HCT116 (cell line): Measurements from ENCODE around the gene RIN3. TPM values are rescaled to one million over a fixed set of nuclear protein-coding genes. Genes with fewer than 3 reads are reported as not detected.

ENCODE experiments used
- ATAC-seq: fragments of 200-7000 bp; cut with Tn5 transposase; 2 replicates; pipeline ENCODE4 v1.9.1; 2020; ENCODE audit warnings: mild to moderate bottlenecking, moderate library complexity
- BruUV-seq: library from RNA; stranded (reverse); fragments of 400-500 nt; replicated peaks from 2 replicates; lab custom pipeline; 2021; lab: Mats Ljungman, UMichigan
- CTCF ChIA-PET: fragments of 300-600 bp; sonication (Branson Sonifier 250); formaldehyde crosslinking; loops from one replicate; lab custom pipeline; 2021; ENCODE audit warnings: antibody characterized with exemption; lab: Charles Lee
- POLR2A ChIA-PET: fragments of 300-600, 350-600 bp; sonication (Branson Sonifier 250); formaldehyde crosslinking; loops from one replicate; lab custom pipeline; 2021; ENCODE audit warnings: antibody characterized with exemption; lab: Charles Lee
- RAD21 ChIA-PET, 2 experiments: fragments of 300-600 bp; sonication (Branson Sonifier 250); formaldehyde crosslinking; loops; one replicate each; lab custom pipeline; 2023; ENCODE audit warnings: low total read pairs in 2 of 2; ENCODE audit not compliant: uncharacterized antibody in 2 of 2, unreplicated experiment in 2 of 2, low non-redundant PET in 1 of 2; lab: Charles Lee
- DNase-seq: peaks from one replicate; pipeline ENCODE4 v3.0.0-alpha.2; 2010; ENCODE audit warnings: low read depth, low spot score
- H2AFZ ChIP-seq: fragments of 200-600 bp; shearing (Covaris generic), sonication (generic); 2 replicates; pipeline ENCODE4 v1.6.1; 2017; ENCODE audit warnings: low read depth, mixed run types, mixed read lengths, antibody characterized with exemption, low read length; ENCODE audit not compliant: poor library complexity, severe bottlenecking
- H3K27ac ChIP-seq: 2 replicates; pipeline ENCODE4 v1.5.1; 2012; ENCODE audit warnings: low read depth, low read length
- H3K27me3 ChIP-seq: fragments of 200-600 bp; sonication (generic); 2 replicates; pipeline ENCODE4 v1.6.1; 2016; ENCODE audit warnings: mixed run types, low read length, mixed read lengths; ENCODE audit not compliant: insufficient read depth
- H3K36me3 ChIP-seq, 2 experiments: fragments of 200-500 bp in 1 of 2; fragments of 200-600 bp in 1 of 2; sonication (Bioruptor generic) in 1 of 2; sonication (generic) in 1 of 2; 2 replicates each; pipeline versions ENCODE4 v1.5.1 to v1.6.1; 2014 to 2016; ENCODE audit warnings: low read length in 2 of 2, inconsistent platforms in 1 of 2, mixed read lengths in 1 of 2, mixed run types in 1 of 2; ENCODE audit not compliant: insufficient read depth in 2 of 2, control insufficient read depth in 1 of 2
- H3K4me1 ChIP-seq, 2 experiments: fragments of 200-600 bp in 1 of 2; sonication (generic) in 1 of 2; 2 replicates each; pipeline versions ENCODE4 v1.5.1 to v1.6.1; 2012 to 2017; ENCODE audit warnings: low read length in 2 of 2, inconsistent platforms in 1 of 2, mild to moderate bottlenecking in 1 of 2, mixed read lengths in 1 of 2, mixed run types in 1 of 2, moderate library complexity in 1 of 2; ENCODE audit not compliant: insufficient read depth in 2 of 2, control insufficient read depth in 1 of 2
- H3K4me2 ChIP-seq: fragments of 200-600 bp; sonication (generic); 2 replicates; pipeline ENCODE4 v1.6.1; 2017; ENCODE audit warnings: mixed run types, low read length, mixed read lengths
- H3K4me3 ChIP-seq, 2 experiments: fragments of 200-600 bp in 1 of 2; sonication (generic) in 1 of 2; replicated peaks in 1 of 2; 2 replicates each; pipeline ENCODE4 v1.5.1; 2011 to 2016; ENCODE audit warnings: low read length in 2 of 2, control low read depth in 1 of 2, low read depth in 1 of 2, mild to moderate bottlenecking in 1 of 2, mixed read lengths in 1 of 2, mixed run types in 1 of 2
- H3K79me2 ChIP-seq: fragments of 200-600 bp; sonication (generic); 2 replicates; pipeline ENCODE4 v1.6.1; 2017; ENCODE audit warnings: mild to moderate bottlenecking, mixed run types, low read length, moderate library complexity, mixed read lengths; ENCODE audit not compliant: insufficient read depth
- H3K9ac ChIP-seq: fragments of 200-600 bp; sonication (generic); 2 replicates; pipeline ENCODE4 v1.6.1; 2016; ENCODE audit warnings: low read length, mixed read lengths
- H3K9me2 ChIP-seq: fragments of 200-600 bp; sonication (generic), shearing (Covaris generic); 2 replicates; pipeline ENCODE4 v1.6.1; 2017; ENCODE audit warnings: mixed run types, mild to moderate bottlenecking, moderate library complexity; ENCODE audit not compliant: insufficient read depth
- H3K9me3 ChIP-seq, 2 experiments: fragments of 200-500 bp in 1 of 2; fragments of 200-600 bp in 1 of 2; sonication (Bioruptor generic) in 1 of 2; sonication (generic) in 1 of 2; 2 replicates each; pipeline ENCODE4 v1.6.1; 2014 to 2017; ENCODE audit warnings: low read length in 2 of 2, mixed read lengths in 2 of 2, inconsistent platforms in 1 of 2, low read depth in 1 of 2, mild to moderate bottlenecking in 1 of 2, mixed run types in 1 of 2, moderate library complexity in 1 of 2; ENCODE audit not compliant: control insufficient read depth in 1 of 2, insufficient read depth in 1 of 2
- H4K20me1 ChIP-seq: fragments of 200-600 bp; sonication (generic), shearing (Covaris generic); 2 replicates; pipeline ENCODE4 v1.6.1; 2017; ENCODE audit warnings: mixed run types, mild to moderate bottlenecking, moderate library complexity; ENCODE audit not compliant: insufficient read depth
- JUND ChIP-seq: IDR thresholded peaks from 2 replicates; pipeline ENCODE4 v1.6.1; 2012
- POLR2AphosphoS5 ChIP-seq: IDR thresholded peaks from 2 replicates; pipeline ENCODE4 v1.6.1; 2011; ENCODE audit warnings: mild to moderate bottlenecking, low read depth, low read length, moderate library complexity
- RAD21 ChIP-seq: IDR thresholded peaks from 2 replicates; pipeline ENCODE4 v1.6.1; 2012; ENCODE audit warnings: low read depth, mild to moderate bottlenecking
- YY1 ChIP-seq: IDR thresholded peaks from 2 replicates; pipeline ENCODE4 v1.6.1; 2011; ENCODE audit warnings: low read length, low read depth, moderate library complexity, mild to moderate bottlenecking; ENCODE audit not compliant: insufficient replicate concordance; ENCODE audit errors: extremely low read depth
- ZNF274 ChIP-seq: fragments of 200-500 bp; sonication (Bioruptor generic); IDR thresholded peaks from 2 replicates; pipeline ENCODE4 v1.6.1; 2014; ENCODE audit warnings: mild to moderate bottlenecking, low read depth, low read length, inconsistent platforms
- intact Hi-C: fragments of 100-400 bp; cut with micrococcal nuclease; formaldehyde crosslinking; loops from 2 replicates; pipeline ENCODE4 v1.10.0; 2022
- total RNA-seq: library from RNA; stranded (reverse); gene quantifications from one replicate; pipeline ENCODE4 v1.2.1, GENCODE V29; 2021; ENCODE audit not compliant: unreplicated experiment
- TF ChIP-seq, protein P1 (sequence below), 3 experiments: fragments of 200-600 bp in 1 of 3; sonication (generic) in 1 of 3; IDR thresholded peaks in 2 of 3; conservative IDR thresholded peaks in 1 of 3; 2 replicates each; pipeline ENCODE4 v1.5.1; 2012 to 2017; ENCODE audit warnings: low read depth in 2 of 3, low read length in 2 of 3, antibody characterized with exemption in 1 of 3, borderline replicate concordance in 1 of 3, control low read depth in 1 of 3, mild to moderate bottlenecking in 1 of 3, mixed read lengths in 1 of 3, mixed run types in 1 of 3, moderate library complexity in 1 of 3; ENCODE audit not compliant: insufficient read depth in 1 of 3
- TF ChIP-seq, protein P2 (sequence below): IDR thresholded peaks from 2 replicates; pipeline ENCODE4 v1.6.1; 2012

RIN3 gene
- total RNA-seq, 1 experiment from 2014 or later, result 22.2 TPM

- no peaks in the 10 kb centered on the region for H3K9me2 ChIP-seq
- peak overlapping the region; percentile 80 for H3K4me2 ChIP-seq
- H2AFZ ChIP-seq, result no peak overlapping the region
- POLR2A ChIA-PET, result no interaction called here
- H3K4me3 ChIP-seq, result peak overlapping the region; percentile 43 to 58
- H4K20me1 ChIP-seq, result no peaks in the 10 kb centered on the region
- RAD21 ChIA-PET, result interaction anchor here (0.6 to 1.3 kb wide), 3 partner anchors 97 to 227 kb away, joined by 3 to 4 read pairs (median 3); no protein-coding TSS in a partner anchor
- no TSS peak for BruUV-seq
- TF ChIP-seq, protein P1, sequence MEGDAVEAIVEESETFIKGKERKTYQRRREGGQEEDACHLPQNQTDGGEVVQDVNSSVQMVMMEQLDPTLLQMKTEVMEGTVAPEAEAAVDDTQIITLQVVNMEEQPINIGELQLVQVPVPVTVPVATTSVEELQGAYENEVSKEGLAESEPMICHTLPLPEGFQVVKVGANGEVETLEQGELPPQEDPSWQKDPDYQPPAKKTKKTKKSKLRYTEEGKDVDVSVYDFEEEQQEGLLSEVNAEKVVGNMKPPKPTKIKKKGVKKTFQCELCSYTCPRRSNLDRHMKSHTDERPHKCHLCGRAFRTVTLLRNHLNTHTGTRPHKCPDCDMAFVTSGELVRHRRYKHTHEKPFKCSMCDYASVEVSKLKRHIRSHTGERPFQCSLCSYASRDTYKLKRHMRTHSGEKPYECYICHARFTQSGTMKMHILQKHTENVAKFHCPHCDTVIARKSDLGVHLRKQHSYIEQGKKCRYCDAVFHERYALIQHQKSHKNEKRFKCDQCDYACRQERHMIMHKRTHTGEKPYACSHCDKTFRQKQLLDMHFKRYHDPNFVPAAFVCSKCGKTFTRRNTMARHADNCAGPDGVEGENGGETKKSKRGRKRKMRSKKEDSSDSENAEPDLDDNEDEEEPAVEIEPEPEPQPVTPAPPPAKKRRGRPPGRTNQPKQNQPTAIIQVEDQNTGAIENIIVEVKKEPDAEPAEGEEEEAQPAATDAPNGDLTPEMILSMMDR (IDR thresholded peaks at IDR 0.05 in 2 of 3, conservative IDR thresholded peaks at IDR 0.05 in 1 of 3; ENCODE audit: borderline replicate concordance in 1 of 3, insufficient read depth in 1 of 3, low read depth in 2 of 3, low read length in 2 of 3), result peak; percentile 82 to 98 (median 93)
- TF ChIP-seq RAD21 (peak; percentile 77), YY1 (peak; percentile 10), POLR2AphosphoS5 (0 out of 2 replicates have a peak, but pooled peaks have one; percentile 37), JUND (no peak), ZNF274 (no peak)
- TF ChIP-seq, protein P2, sequence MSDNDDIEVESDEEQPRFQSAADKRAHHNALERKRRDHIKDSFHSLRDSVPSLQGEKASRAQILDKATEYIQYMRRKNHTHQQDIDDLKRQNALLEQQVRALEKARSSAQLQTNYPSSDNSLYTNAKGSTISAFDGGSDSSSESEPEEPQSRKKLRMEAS, result 0 out of 2 replicates have a peak, but pooled peaks have one; percentile 16
- intact Hi-C loops, result loop anchor here (10.0 kb wide), 3 partner anchors 98 to 212 kb away; no protein-coding TSS in a partner anchor
- DNase-seq, result peak; percentile 33
- no peaks in the 10 kb centered on the region for H3K9me3 ChIP-seq
- peak overlapping the region; percentile 55 for H3K9ac ChIP-seq
- H3K79me2 ChIP-seq, result no peaks in the 10 kb centered on the region
- H3K4me1 ChIP-seq, result peaks cover 9 to 32% of the 10 kb centered on the region in 2 experiments; a peak in 3 of 4 replicates
- H3K27ac ChIP-seq, result peak overlapping the region; percentile 93
- peak; percentile 80 for ATAC-seq
- no peaks in the 10 kb centered on the region for H3K36me3 ChIP-seq
- H3K27me3 ChIP-seq, result no peaks in the 10 kb centered on the region
- CTCF ChIA-PET, result interaction anchor here (0.6 to 2.3 kb wide), 16 partner anchors 8 to 580 kb away, joined by 3 to 19 read pairs (median 4); partner anchors contain the start of genes ATXN3 and CPSF2
Observed at GRCh38 chr14:92686900-92687427, 173.4 kb downstream of the RIN3 start.
